ENCODE data around the gene ZNF430.
"Not testable (repeated sequence)": the region's sequence is repeated elsewhere in the genome, so short reads cannot be mapped to it uniquely, and the experiment has no call there.

The ZNF430 gene

DNA sequence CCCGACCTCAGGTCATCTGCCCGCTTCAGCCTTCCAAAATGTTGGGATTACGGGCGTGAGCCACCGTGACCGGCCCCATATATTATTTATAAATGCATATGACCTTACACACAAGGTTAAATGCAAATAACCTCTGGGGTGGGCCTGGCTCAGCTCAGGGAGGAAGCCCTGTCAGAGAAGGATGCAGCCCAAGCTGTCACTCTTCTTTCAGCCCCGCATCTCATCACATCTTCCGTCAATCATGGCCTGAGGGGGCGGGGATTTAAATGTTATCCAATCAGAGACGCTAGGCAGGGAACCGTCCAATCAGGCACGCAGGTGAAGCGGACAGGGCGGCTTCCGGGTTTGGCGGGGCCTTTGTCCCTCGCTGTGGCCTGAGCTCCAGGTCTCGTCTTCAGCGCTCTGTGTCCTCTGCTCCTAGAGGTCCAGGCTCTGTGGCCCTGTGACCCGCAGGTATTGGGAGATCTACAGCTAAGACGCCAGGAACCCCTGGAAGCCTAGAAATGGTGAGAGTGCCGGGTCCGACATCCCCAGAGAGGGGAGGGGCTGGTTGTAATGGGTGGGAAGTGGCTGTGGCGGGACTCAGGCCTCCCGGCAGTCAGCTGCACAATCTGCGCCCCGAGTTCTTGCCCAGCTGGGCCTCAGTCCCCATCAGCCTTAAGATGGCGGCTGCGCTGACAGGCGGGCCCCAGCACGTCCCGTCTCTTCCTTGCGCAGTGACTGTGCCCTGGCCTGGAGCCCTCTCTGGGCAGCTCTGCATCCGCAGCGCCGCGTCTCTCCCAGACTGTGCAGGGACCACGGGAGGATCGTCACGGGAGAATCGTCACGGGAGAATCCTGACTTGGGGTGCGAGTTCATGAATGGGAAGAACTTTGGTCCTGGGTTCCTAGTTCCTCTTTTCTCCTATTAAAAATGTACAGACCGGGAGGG lies at the start of gene ZNF430:
TSS of gene ZNF430 (plus strand) at position 360 of the 930 bp plus-strand sequence. CDS start at position 504, 144 bp downstream.
- peak; percentile 53 to 98 (median 90) for DNase-seq

DNA sequence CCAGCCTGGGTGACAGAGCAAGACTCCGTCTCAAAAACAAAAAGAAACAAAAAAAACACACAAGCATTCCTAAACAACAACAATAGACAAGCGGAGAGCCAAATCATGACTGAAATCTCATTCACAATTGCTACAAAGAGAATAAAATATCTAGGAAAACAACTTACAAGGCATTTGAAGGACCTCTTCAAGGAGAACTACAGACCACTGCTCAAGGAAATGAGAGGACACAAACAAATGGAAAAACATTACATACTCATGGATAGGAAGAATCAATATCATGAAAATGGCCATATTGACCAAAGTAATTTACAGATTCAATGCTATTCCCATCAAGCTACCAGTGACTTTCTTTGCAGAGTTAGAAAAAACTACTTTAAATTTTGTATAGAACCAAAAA lies 27.7 kb upstream of the ZNF430 start:
- DNase-seq, result not testable (repeated sequence)

GRCh38 chr19:20999731-21000352 lies 20.6 kb upstream of the ZNF430 start:
- peak; percentile 51 to 96 (median 87) for DNase-seq

DNA sequence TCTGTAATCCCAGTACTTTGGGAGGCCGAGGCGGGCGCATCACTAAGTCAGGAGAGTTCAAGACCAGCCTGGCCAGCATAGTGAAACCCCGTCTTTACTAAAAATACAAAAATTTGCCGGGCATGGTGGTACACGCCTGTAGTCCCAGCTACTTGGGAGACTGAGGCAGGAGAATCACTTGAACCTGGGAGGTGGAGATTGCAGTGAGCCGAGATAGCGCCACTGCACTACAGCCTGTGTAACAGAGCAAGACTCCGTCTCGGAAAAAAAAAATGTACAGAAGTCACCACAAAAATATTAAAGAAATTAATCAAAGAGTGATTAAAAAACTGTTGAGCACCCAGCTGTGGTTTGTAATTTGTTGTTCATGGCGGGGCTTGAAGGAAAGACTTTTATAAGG lies 781 bp downstream of the ZNF430 start:
- DNase-seq, result peak in 1 of 56 donors; percentile 47

GRCh38 chr19:21022996-21023395 lies 2.5 kb downstream of the ZNF430 start:
- DNase-seq, result no peak

- DNase-seq, result no peak
Measured at GRCh38 chr19:21023901-21024300, 3.4 kb downstream of the ZNF430 start.

DNA sequence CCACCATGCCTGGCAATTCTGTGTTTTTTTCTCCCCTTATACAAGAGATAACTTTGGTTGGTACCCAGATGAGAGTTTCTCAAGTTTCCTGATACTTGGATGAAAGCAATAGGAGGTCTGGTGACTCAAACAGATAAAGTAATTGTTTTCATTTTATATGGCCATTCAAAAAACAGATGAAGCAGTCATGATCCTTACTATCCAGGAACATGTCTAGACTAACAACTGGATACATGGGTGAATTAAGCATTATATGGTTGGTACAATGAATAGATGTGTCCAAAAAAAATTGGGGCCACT lies 8.5 kb downstream of the ZNF430 start:
- DNase-seq, result no peak

- DNase-seq, result no peak
Measured at GRCh38 chr19:21045028-21045427, 24.6 kb downstream of the ZNF430 start.

DNA sequence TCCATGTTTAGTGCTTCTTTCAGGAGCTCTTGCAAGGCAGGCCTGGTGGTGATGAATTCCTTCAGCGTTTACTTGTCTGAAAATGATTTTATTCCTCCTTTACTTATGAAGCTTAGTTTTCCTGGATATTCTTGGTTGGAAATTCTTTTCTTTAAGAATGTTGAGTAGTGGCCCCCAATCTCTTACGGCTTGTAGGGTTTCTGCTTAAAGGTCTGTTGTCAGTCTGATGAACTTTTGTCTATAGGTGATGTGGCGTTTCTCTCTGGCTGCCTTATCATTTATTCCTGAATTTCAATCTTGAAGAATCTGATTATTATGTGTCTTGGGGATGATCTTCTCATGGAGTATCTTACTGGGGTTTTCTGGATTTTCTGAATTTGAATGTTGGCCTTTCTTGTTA lies 26.0 kb downstream of the ZNF430 start:
- DNase-seq, result no peak

GRCh38 chr19:21047716-21048115 lies 27.3 kb downstream of the ZNF430 start:
- DNase-seq, result no peak

DNA sequence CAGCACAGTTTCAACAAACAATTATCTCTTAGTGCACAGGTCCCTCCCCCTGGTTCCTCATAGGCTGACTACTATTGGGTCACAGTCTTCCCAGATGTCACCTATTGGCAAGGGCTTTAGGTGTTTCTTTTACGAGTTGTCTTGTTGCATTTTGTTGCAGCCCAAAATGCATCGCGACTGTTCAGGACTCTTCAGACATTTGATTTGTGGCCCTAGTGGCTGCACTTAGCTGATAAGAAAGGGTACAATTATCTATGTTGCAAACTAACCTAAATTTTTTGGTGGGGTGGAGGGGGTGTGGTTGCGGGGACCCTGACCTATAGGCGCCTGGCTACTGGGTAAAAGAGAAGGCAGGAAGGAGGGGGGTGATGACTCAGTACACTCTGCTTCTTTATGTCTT lies 32.4 kb downstream of the ZNF430 start:
- DNase-seq, result no peak

DNA sequence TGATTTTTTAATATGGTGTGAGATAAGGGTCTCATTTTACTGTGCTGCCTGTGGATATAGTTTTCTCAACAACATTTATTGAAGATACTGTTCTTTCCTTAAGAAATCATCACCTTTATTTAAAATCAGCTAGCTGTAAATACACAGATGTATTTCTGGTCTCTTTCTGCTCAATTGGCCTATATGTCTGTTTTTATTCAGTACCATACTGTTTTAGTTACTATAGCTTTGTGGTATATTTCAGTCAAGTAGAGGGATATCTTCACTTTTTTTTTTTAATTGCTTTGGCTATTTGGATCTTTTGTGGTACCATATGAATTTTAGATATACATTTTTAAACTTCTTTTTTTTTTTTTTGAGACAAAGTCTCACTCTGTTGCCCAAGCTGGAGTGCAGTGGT lies 44.9 kb downstream of the ZNF430 start:
- no peak for DNase-seq

GRCh38 chr19:21082011-21082975 lies 61.8 kb downstream of the ZNF430 start, which contains the start of gene ZNF714:
ZNF714 (plus strand) TSS chr19:21082203; CDS start chr19:21098269, 16,066 bp downstream.
- DNase-seq, result peak in 55 of 56 donors; percentile 8 to 95 (median 78)

GRCh38 chr19:21084343-21084742 lies 63.9 kb downstream of the ZNF430 start:
- DNase-seq, result peak in 1 of 56 donors; percentile 0

GRCh38 chr19:21087871-21088270 lies 67.4 kb downstream of the ZNF430 start:
- DNase-seq, result no peak

- DNase-seq, result no peak
Measured at GRCh38 chr19:21092109-21092508, 71.7 kb downstream of the ZNF430 start.

GRCh38 chr19:21094347-21095025 lies 74.0 kb downstream of the ZNF430 start:
- no peak for DNase-seq

DNA sequence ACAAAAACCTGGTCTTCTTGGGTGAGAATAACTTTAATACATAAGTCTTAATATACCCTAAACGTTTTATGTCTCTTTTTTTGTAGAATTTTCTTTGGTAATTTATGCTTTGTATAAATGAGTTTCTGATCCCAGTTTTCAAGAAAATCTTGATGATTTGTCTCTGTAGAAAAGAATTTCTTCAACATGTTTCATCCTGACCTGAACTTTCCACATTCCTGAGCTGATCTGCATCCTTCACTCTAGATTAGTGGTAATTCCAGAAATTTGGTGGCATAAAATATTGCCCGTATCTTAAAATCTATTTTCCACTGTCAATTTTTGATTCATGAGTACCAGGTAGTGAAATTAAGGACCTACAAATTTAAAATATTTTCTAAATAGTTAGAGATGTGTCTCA lies 77.8 kb downstream of the ZNF430 start:
- no peak for DNase-seq

DNA sequence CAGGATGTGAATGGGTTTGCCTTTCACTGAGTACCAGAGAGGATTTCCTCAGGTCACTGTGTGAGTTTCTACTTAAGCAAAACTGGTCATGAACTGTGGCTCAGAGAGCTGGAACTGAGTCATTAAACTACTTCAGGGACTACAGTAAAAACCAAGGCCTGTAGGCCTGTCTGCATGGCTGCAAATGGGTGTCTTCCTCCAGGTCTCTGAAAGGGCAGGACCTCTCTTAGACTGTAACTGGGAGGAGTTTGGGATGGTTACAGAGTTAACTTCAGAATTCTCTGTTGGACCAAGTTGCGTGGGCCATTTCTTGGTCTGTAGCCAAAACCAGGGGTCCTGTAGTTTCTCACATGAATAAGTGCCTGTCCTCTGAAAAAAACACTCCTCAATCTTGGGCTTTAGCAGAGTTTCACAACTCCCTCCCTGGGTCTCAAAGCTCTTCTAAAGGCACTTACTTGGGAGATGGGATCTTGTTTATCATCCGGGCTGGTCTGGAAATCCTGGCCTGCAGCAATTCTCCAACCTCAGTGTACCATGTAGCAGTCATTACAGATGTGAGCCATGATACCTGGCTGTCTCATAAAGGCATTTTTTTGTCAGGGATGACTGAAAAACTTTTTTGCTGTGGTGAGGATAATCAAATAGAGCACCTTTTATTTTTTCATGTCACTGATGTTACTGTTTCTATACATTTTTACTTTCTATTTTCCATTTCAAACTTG lies 81.2 kb downstream of the ZNF430 start:
- no peak for DNase-seq

DNA sequence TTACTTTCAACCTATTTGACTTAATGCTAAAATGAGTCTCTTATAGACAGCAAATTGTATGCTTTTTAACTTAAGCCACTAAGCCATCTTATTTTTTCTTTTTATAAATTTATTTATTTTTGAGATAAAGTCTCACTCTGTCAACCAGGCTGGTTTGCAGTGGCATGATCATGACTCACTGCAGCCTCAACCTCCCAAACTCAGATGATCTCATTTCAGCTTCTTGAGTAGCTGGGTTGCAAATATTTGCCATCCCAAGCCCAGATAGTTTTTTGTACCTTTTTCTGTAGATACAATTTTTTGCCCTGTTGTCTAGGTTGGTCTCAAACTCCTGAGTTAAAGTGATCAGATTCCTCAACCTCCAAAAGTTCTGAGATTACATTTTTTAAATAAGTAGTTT lies 88.7 kb downstream of the ZNF430 start:
- no peak for DNase-seq

Measured in amygdala (tissue), 56 donors.